HG03039 (cell line): ENCODE measurements around the gene HEBP2.
"Not testable (repeated sequence)": the region's sequence is repeated elsewhere in the genome, so short reads cannot be mapped to it uniquely, and the experiment has no call there.

Experiments used
- ATAC-seq: cut with Tn5 transposase; IDR thresholded peaks from one replicate; pipeline ENCODE4 v1.9.1; 2021; ENCODE audit warnings: mild to moderate bottlenecking, moderate library complexity; ENCODE audit not compliant: unreplicated experiment

The HEBP2 gene

GRCh38 chr6:138421608-138422007 is 17.6 kb downstream of the HEBP2 start:
- no peak for ATAC-seq

GRCh38 chr6:138422861-138423260 is 18.8 kb downstream of the HEBP2 start:
- ATAC-seq = no peak

- ATAC-seq = no peak
Observed at GRCh38 chr6:138424004-138424904, 20.2 kb downstream of the HEBP2 start.

GRCh38 chr6:138425256-138425655 is 21.2 kb downstream of the HEBP2 start:
- ATAC-seq = not testable (repeated sequence)

- no peak for ATAC-seq
Observed at GRCh38 chr6:138426500-138427123, 22.6 kb downstream of the HEBP2 start.

GRCh38 chr6:138427701-138428100 is 23.7 kb downstream of the HEBP2 start:
- no peak for ATAC-seq

- no peak for ATAC-seq
Observed at GRCh38 chr6:138428944-138429598, 25.0 kb downstream of the HEBP2 start.

- no peak for ATAC-seq
Observed at GRCh38 chr6:138429761-138430160, 25.7 kb downstream of the HEBP2 start.

- ATAC-seq = no peak
Observed at GRCh38 chr6:138430361-138431145, 26.5 kb downstream of the HEBP2 start.

- no peak for ATAC-seq
Observed at GRCh38 chr6:138431256-138432062, 27.4 kb downstream of the HEBP2 start.

GRCh38 chr6:138432063-138432356 is 28.0 kb downstream of the HEBP2 start:
- ATAC-seq = no peak

GRCh38 chr6:138434096-138434495 is 30.1 kb downstream of the HEBP2 start:
- no peak for ATAC-seq

- ATAC-seq = no peak
Observed at GRCh38 chr6:138434925-138435324, 30.9 kb downstream of the HEBP2 start.

- no peak for ATAC-seq
Observed at GRCh38 chr6:138439546-138439945, 35.5 kb downstream of the HEBP2 start.

- no peak for ATAC-seq
Observed at GRCh38 chr6:138440296-138440695, 36.3 kb downstream of the HEBP2 start.

- ATAC-seq = no peak
Observed at GRCh38 chr6:138440758-138441357, 36.8 kb downstream of the HEBP2 start.

GRCh38 chr6:138441965-138442364 is 37.9 kb downstream of the HEBP2 start:
- no peak for ATAC-seq

GRCh38 chr6:138442663-138443062 is 38.6 kb downstream of the HEBP2 start:
- ATAC-seq = no peak

- ATAC-seq = no peak
Observed at GRCh38 chr6:138443979-138444378, 40.0 kb downstream of the HEBP2 start.

- no peak for ATAC-seq
Observed at GRCh38 chr6:138446821-138447220, 42.8 kb downstream of the HEBP2 start.
